ENCODE data around the gene PROX2.

DNA sequence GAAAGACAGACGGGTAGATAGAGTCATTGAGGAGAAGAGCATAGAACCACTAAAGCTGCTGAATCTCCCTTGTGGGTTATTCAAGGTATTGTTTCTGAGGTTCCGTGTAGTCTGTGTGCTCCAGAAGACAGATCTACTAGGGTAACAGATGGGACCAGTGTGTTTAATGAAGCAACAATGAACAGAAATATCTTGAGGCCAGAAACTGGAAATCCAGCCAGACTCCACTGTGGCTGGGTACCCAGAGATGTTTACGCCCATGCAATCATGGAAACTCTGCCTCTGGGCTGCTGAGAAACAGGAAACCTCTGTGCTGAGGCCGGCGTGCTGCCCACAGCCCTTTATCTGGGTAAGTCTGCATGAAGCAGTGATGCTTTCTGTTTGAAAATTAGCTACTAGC lies 8.3 kb downstream of the PROX2 start:
- TF ChIP-seq, protein P1, sequence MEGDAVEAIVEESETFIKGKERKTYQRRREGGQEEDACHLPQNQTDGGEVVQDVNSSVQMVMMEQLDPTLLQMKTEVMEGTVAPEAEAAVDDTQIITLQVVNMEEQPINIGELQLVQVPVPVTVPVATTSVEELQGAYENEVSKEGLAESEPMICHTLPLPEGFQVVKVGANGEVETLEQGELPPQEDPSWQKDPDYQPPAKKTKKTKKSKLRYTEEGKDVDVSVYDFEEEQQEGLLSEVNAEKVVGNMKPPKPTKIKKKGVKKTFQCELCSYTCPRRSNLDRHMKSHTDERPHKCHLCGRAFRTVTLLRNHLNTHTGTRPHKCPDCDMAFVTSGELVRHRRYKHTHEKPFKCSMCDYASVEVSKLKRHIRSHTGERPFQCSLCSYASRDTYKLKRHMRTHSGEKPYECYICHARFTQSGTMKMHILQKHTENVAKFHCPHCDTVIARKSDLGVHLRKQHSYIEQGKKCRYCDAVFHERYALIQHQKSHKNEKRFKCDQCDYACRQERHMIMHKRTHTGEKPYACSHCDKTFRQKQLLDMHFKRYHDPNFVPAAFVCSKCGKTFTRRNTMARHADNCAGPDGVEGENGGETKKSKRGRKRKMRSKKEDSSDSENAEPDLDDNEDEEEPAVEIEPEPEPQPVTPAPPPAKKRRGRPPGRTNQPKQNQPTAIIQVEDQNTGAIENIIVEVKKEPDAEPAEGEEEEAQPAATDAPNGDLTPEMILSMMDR (optimal IDR thresholded peaks at IDR 0.05 in 1 of 3, IDR thresholded peaks at IDR 0.05 in 1 of 3, conservative IDR thresholded peaks at IDR 0.05 in 1 of 3; ENCODE audit: extremely low read depth in 1 of 3, insufficient read depth in 2 of 3, low read length in 3 of 3) = no peak
- no peak for TF ChIP-seq EZH2 (IDR thresholded peaks at IDR 0.05; ENCODE audit: low read length)
